HG03354 (cell line): ENCODE data around the gene TRRAP.
"Not testable (repeated sequence)": the region's sequence is repeated elsewhere in the genome, so short reads cannot be mapped to it uniquely, and the experiment has no call there.

Experiments
- ATAC-seq: cut with Tn5 transposase; IDR thresholded peaks from one replicate; pipeline ENCODE4 v1.9.1; 2021; ENCODE audit warnings: mild to moderate bottlenecking; ENCODE audit not compliant: unreplicated experiment, poor library complexity, severe bottlenecking

Gene TRRAP

DNA sequence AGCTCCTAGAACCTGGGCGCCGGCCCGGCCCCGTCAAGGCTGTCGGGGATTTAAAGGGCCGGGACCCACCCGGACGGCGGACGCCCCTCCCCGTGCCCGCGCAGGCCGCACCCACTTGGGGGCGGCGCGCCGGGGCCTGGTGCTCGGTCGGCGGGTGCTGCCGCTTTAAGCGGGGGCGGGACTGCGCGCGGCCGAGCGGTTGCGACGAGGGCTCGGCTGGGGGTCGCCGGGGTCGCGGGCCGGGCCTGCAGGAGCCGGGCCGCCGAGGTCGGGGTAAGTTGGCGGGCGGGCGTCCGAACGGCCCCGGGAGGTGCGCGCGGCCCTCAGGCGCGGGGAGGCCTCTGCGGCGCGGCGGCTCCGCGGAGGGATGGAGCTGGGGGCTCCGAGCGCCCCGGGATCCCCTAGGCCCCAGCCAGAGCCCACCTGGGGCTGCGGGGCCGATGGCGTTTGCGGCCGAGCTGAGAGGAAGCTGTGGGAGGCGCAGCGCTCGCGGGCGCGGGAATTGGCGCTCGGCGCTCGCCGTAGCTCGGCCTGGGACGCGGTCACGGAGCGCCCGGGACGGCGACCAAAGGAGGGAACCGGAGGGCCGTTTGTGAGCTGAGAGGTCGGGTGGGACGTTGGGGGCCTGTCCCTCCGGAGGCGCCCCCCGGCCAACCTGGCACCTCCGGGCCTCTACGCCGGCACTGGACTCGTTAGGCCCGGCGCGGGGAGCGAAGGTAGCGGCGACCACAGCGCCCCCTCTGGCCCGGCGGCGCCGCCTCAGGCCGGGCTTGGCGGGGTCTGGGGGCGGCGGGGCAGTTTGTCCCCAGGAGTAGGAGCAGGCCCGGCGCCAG is at the start of gene TRRAP:
TRRAP (plus strand) TSS at position 168 of the 833 bp plus-strand sequence. CDS start 2,619 bp downstream, outside the sequence.
- peak; percentile 70 for ATAC-seq

DNA sequence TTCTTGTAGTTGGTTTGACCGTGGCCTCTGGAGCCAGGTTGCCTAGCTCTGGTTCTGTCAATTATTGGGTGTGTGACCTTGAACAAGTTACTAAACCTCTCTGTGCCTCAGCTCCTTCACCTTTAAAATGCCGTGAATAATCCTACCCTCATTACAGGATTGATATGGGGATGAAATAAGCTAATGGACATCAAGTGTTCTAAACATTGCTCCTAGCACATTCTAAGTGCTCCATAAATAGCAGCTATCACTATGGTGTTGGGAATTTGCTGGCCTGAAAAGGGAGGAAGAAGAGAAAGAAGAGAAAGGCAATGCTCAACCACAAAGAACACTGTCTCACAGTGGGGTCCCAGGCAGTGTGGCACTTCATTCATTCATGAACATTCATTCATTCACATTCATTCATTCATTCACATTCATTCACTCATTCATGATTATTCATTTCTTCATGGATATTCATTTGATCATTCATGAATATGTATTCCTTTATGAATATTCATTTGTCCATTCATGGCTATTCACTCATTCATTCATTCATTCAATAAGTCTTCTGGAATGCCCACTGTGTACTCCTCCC is 47.3 kb upstream of the TRRAP start:
- ATAC-seq, result no peak

DNA sequence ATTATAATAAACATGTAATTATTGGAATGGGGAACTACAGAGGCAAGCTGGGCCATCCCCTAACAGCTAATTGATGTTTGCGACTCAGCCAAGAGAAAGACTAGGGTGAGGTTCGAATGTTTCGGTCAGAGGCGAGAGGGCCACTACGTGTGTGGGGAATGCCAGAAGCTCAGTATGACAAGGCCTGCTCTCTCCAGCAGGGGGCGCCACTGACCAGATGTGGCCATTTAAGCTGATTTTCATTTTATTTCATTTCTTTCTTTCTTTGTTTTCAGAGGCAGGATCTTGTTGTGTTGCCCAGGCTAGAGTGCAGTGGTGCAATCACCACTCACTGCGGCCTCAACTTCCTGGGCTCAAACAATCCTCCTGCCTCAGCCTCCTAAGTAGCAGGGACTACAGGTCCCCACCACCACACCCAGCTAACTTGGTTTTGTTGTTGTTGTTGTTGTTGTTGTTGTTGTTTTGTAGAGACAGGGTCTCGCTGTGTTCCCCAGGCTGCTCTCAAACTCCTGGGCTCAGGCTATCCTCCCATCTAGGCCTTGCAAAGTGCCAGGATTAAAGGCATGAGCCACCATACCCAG is 46.6 kb upstream of the TRRAP start:
- no peak for ATAC-seq

GRCh38 chr7:98833022-98833421 is 45.3 kb upstream of the TRRAP start:
- ATAC-seq, result no peak

DNA sequence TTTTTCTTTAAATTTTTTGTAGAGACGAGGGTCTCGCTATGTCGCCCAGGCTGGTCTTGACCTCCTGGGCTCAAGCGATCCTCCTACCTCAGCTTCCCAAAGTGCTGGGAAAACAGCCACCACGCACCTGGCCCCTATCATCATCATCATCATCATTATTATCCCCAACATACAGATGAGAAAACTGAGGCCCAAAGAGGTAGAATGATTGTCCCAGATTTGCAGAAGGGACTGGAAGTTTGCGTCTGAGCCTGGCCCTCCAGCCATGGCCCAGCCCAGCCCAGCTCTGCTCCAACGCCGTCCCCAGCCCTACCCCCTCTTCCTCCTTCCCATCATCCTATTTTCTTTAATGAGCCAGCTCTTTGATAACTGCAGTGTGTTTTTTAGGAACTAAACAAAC is 43.4 kb upstream of the TRRAP start:
- ATAC-seq, result no peak

GRCh38 chr7:98836811-98837629 is 41.3 kb upstream of the TRRAP start:
- no peak for ATAC-seq

GRCh38 chr7:98837630-98837972 is 40.7 kb upstream of the TRRAP start:
- ATAC-seq, result no peak

DNA sequence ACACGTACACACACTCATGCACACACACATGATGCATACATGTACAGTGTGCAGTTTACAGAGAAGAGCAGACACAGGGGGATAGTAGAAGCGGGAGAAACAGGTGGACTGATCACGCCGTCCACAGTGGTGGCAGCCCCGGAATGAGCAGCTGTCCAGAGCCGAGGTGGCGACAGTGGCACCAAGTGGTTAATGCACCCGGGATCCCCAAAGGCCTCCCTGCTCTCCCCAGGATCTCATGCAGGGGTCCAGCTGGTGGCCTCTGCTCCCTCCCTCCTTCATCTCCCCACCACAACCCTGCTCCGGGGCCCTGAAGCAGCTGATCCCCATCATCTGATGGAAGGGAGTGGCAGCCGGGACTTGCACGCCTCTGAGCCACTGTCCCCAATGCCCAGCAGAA is 38.2 kb upstream of the TRRAP start:
- no peak for ATAC-seq

DNA sequence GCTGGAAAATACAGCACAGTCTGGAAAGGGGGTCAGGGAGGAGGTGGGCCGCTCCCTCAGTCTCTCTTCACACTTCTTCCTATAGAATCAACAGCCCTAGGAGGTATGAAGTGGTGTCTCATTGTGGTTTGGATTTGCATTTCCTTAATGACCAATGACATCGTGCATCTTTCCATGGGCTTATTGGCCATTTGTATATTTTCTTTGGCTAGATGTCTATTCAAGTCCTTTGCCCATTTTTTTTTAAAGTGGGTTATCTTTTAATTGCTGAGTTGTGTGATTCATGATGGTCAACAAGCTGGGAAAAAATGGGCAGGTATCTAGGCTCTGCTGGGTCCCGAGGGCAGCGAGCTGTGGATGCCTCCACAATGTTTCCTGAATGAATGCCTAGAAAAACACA is 37.6 kb upstream of the TRRAP start:
- ATAC-seq, result no peak

GRCh38 chr7:98841179-98841997 is 36.9 kb upstream of the TRRAP start:
- no peak for ATAC-seq

DNA sequence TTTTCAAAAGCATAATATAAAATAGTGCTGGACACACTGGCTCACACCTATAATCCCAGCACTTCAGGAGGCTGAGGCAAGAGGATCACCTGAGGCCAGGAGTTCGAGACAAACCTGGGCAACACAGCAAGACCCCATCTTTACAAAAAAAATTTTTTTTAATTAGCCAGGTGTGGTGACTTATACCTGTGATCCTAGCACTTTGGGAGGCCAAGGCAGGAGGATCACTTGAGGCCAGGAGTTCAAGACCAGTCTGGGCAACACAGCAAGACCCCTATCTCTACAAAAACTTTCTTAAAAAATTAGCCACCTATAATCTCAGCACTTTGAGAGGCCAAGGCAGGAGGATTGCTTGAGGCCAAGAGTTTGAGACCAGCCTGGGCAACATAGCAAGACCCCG is 35.8 kb upstream of the TRRAP start:
- not testable (repeated sequence) for ATAC-seq

GRCh38 chr7:98848918-98849317 is 29.4 kb upstream of the TRRAP start:
- ATAC-seq, result no peak

GRCh38 chr7:98852826-98853225 is 25.5 kb upstream of the TRRAP start:
- ATAC-seq, result no peak

DNA sequence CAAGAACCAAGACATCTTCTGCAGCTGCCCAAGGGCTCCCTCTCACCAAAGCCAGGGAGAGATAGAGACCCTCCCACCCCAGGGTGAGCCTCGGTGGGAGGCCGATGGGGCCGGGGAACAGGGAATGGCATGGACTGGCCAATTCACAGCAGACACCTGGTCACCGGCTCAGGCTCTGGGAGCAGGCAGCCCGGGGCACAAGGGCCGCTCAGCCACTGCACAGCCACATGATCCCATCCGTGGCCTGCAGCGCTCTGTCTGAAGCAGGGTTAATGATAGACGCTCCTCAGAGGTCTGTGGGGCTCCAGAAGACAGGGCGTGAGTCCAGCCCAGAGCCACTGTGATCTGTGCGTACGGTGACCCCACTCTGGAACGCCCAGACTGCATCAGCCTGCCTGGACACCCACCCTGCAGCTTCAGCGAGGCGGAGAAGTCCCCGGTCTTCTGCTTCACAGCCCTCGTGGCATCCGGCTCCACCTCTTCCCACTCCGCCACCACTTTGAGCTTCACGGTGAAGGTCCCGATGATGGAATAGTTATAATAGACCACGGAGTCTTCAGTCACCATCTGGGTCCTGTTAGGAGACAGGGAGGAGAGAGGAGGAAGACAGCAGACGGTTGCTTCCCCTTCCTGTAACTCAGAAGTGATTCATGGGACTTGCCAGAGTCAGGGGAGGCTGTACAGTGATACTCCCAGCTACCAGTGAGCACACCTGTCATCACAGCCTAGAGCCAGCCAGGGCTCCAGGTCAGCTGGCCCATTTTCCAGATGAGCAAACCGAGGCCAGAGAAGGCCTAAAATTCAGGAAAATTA is 22.5 kb upstream of the TRRAP start:
- no peak for ATAC-seq

DNA sequence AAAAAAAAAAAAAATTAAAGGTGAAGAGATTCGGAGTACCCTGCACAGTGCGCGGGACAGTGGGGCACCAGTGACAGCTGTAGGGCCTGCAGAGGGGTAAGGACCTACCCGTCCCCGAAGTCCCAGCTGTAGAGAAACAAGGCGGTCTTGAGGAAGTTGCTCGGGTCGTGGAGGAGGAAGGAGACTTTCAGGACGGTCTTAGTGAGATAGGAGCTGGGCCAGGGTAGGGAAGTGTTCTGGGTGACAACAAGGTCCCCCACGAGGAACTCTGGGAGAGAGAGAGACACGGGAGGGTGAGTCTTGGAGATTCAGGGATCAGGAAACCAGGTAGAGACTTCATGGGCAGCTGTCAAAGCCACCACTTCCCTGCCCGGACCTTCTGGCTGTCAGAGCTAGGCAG is 18.3 kb upstream of the TRRAP start:
- ATAC-seq, result no peak

- no peak for ATAC-seq
Observed at GRCh38 chr7:98862203-98862602, 16.1 kb upstream of the TRRAP start.

- no peak for ATAC-seq
Observed at GRCh38 chr7:98862716-98863420, 15.5 kb upstream of the TRRAP start.

DNA sequence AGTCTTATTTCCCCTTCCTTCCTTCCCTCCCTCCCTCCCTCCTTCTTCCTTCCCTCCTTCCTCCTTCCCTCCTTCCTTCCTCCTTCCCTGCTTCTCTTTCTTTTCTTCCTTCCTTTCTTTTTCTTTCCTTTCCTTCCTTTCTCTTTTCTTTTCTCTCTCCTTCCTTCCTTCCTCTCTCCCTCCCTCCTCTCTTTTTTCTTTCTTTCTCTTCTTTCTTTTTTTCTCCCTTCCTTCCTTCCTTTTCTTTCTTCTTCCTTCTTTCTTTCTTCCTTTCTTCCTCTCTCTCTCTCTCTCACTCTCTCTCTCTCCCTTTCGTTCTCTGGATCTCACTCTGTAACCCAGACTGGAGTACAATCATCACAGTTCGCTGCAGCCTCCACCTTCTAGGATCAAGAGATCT is 14.7 kb upstream of the TRRAP start:
- ATAC-seq, result no peak
